ENCODE data around the gene ZNF488.
A peak's percentile ranks its signal among the peaks of the same experiment; 100 is the strongest.

The ZNF488 gene

GRCh38 chr10:47380341-47381102 is 3.6 kb downstream of the ZNF488 start:
- TF ChIP-seq, protein P1, sequence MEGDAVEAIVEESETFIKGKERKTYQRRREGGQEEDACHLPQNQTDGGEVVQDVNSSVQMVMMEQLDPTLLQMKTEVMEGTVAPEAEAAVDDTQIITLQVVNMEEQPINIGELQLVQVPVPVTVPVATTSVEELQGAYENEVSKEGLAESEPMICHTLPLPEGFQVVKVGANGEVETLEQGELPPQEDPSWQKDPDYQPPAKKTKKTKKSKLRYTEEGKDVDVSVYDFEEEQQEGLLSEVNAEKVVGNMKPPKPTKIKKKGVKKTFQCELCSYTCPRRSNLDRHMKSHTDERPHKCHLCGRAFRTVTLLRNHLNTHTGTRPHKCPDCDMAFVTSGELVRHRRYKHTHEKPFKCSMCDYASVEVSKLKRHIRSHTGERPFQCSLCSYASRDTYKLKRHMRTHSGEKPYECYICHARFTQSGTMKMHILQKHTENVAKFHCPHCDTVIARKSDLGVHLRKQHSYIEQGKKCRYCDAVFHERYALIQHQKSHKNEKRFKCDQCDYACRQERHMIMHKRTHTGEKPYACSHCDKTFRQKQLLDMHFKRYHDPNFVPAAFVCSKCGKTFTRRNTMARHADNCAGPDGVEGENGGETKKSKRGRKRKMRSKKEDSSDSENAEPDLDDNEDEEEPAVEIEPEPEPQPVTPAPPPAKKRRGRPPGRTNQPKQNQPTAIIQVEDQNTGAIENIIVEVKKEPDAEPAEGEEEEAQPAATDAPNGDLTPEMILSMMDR (IDR thresholded peaks at IDR 0.05; ENCODE audit: low read depth, low read length), result no peak
- Histone ChIP-seq H3K27me3 (peaks cover 11% of the 10 kb centered on the region), H3K4me3 (ENCODE audit: low read depth, low read length) (no peak overlapping the region), H3K36me3 (no peaks in the 10 kb centered on the region), H3K9me3 (no peaks in the 10 kb centered on the region), H3K4me1 (peaks cover 4% of the 10 kb centered on the region; the same call in 1 of the 2 replicates)
- no peak for DNase-seq

DNA sequence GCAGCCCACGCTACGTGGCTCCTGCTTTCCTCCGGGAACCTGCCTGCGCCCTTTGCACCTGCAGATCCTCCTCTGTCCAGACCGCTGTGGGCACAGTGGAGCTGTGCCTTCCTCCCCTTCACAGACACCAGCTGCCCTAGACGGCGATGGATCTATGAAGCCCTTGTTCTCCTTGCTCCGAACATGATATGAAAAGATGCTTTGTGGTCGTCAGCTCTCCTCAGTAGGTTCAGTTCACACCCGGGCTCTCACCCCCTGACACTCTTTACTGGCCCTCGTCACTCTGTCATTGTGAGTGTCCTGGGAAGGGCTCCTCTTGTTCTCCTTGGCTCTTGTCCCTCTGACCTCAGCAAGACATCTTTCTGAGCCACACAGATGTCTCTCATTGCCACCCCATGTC is 4.2 kb downstream of the ZNF488 start:
- TF ChIP-seq, protein P1 (IDR thresholded peaks at IDR 0.05; ENCODE audit: low read depth, low read length), result no peak
- no peak for DNase-seq
- H3K27me3 ChIP-seq, result peaks cover 14% of the 10 kb centered on the region
- no peaks in the 10 kb centered on the region for H3K9me3 ChIP-seq
- H3K4me3 ChIP-seq (ENCODE audit: low read depth, low read length), result no peak overlapping the region
- H3K4me1 ChIP-seq, result peaks cover 4% of the 10 kb centered on the region; the same call in 1 of the 2 replicates
- no peaks in the 10 kb centered on the region for H3K36me3 ChIP-seq

GRCh38 chr10:47379445-47379785 is 4.7 kb downstream of the ZNF488 start:
- H3K4me3 ChIP-seq (ENCODE audit: low read depth, low read length), result no peak overlapping the region
- TF ChIP-seq, protein P1 (IDR thresholded peaks at IDR 0.05; ENCODE audit: low read depth, low read length), result no peak
- no peaks in the 10 kb centered on the region for H3K36me3 ChIP-seq
- H3K9me3 ChIP-seq, result no peaks in the 10 kb centered on the region
- peaks cover 14% of the 10 kb centered on the region for H3K27me3 ChIP-seq
- no peak for DNase-seq
- peaks cover 4% of the 10 kb centered on the region; the same call in 1 of the 2 replicates for H3K4me1 ChIP-seq

GRCh38 chr10:47378606-47379444 is 5.3 kb downstream of the ZNF488 start:
- Histone ChIP-seq H3K4me3 (ENCODE audit: low read depth, low read length) (peak overlapping the region; percentile 18; the same call in 1 of the 2 replicates), H3K4me1 (peaks cover 4% of the 10 kb centered on the region; the same call in 1 of the 2 replicates), H3K27me3 (peaks cover 13% of the 10 kb centered on the region), H3K36me3 (no peaks in the 10 kb centered on the region), H3K9me3 (no peaks in the 10 kb centered on the region)
- DNase-seq, result peak; percentile 35
- TF ChIP-seq, protein P1 (IDR thresholded peaks at IDR 0.05; ENCODE audit: low read depth, low read length), result no peak

- no peaks in the 10 kb centered on the region for H3K36me3 ChIP-seq
- no peaks in the 10 kb centered on the region for H3K9me3 ChIP-seq
- H3K4me1 ChIP-seq, result peaks cover 4% of the 10 kb centered on the region; the same call in 1 of the 2 replicates
- peaks cover 7% of the 10 kb centered on the region for H3K27me3 ChIP-seq
- TF ChIP-seq, protein P1 (IDR thresholded peaks at IDR 0.05; ENCODE audit: low read depth, low read length), result no peak
- no peak for DNase-seq
- no peak overlapping the region for H3K4me3 ChIP-seq (ENCODE audit: low read depth, low read length)
Measured at GRCh38 chr10:47378183-47378510, 5.9 kb downstream of the ZNF488 start.

Measured in BE2C (cell line).